Gastrocnemius medialis (tissue), 4 donors: ENCODE data around the gene EIF3J. TPM values are rescaled to one million over a fixed set of nuclear protein-coding genes. Genes with fewer than 3 reads are reported as not detected.
A peak's percentile ranks its signal among the peaks of the same experiment; 100 is the strongest.
"Not testable (repeated sequence)": the region's sequence is repeated elsewhere in the genome, so short reads cannot be mapped to it uniquely, and the experiment has no call there.

Experiments used
- ATAC-seq, 2 donors: fragments of 150-250 bp; one replicate each; pipeline ENCODE4 v1.9.1; 2016
- DNase-seq, 2 donors: peaks; one replicate each; pipeline ENCODE4 v3.0.0-alpha.2; 2019
- H3K27ac ChIP-seq, 4 donors: fragments of 200-600 bp; sonication (generic); 1 replicate in 1 of 4; 2 replicates in 3 of 4; pipeline ENCODE4 v1.5.1; 2016 to 2018; ENCODE audit warnings: mild to moderate bottlenecking in 2 of 4, moderate library complexity in 1 of 4
- H3K27me3 ChIP-seq, 3 donors: fragments of 200-600 bp; sonication (generic) in 2 of 3; 1 replicate in 1 of 3; 2 replicates in 2 of 3; pipeline versions ENCODE4 v1.5.1 to v1.6.0; 2016 to 2019; ENCODE audit warnings: mild to moderate bottlenecking in 1 of 3, moderate library complexity in 1 of 3
- H3K36me3 ChIP-seq, 2 donors: fragments of 200-600 bp; sonication (generic) in 1 of 2; one replicate each; pipeline ENCODE4 v1.5.1; 2017 to 2018
- H3K4me1 ChIP-seq, 2 donors: fragments of 200-600 bp; sonication (generic) in 1 of 2; one replicate each; pipeline ENCODE4 v1.5.1; 2016 to 2017; ENCODE audit warnings: mild to moderate bottlenecking in 2 of 2
- H3K4me3 ChIP-seq, 4 donors: fragments of 200-600 bp; sonication (generic) in 3 of 4; 1 replicate in 1 of 4; 2 replicates in 3 of 4; pipeline ENCODE4 v1.5.1; 2016 to 2019; ENCODE audit warnings: mild to moderate bottlenecking in 2 of 4
- H3K9me3 ChIP-seq, 3 donors: fragments of 200-600 bp; sonication (generic) in 2 of 3; 1 replicate in 1 of 3; 2 replicates in 2 of 3; pipeline ENCODE4 v1.5.1; 2016 to 2019
- CTCF ChIP-seq, 5 experiments: fragments of 450-650 bp in 3 of 5; fragments of 200-600 bp in 2 of 5; sonication (generic) in 2 of 5; IDR thresholded peaks in 4 of 5; conservative IDR thresholded peaks in 1 of 5; 1 replicate in 4 of 5; 2 replicates in 1 of 5; pipeline ENCODE4 v1.5.1; 2016 to 2019; ENCODE audit warnings: antibody characterized with exemption in 5 of 5, mild to moderate bottlenecking in 3 of 5, moderate library complexity in 3 of 5
- POLR2A ChIP-seq, 2 donors: fragments of 450-650 bp; IDR thresholded peaks; one replicate each; pipeline ENCODE4 v1.6.1; 2017; ENCODE audit warnings: antibody characterized with exemption in 2 of 2, mild to moderate bottlenecking in 2 of 2, moderate library complexity in 2 of 2
- in situ Hi-C, 4 donors: fragments of 200-750 bp; cut with MboI; loops; one replicate each; pipeline versions ENCODE4 v1.15.0 to v1.8.0; 2017; ENCODE audit warnings: low sequenced_read_pairs in 4 of 4
- intact Hi-C: fragments of 100-400 bp; cut with DNase I; formaldehyde crosslinking; loops from one replicate; pipeline ENCODE4 v1.15.1; 2023; ENCODE audit warnings: low total_unique reads
- total RNA-seq, 4 donors: library from RNA; depleted of rRNA; stranded (reverse); fragments of >200 nt; gene quantifications; one replicate each; pipeline versions ENCODE4 v1.1.0 to v1.2.3, GENCODE V29; 2016

Gene EIF3J
- total RNA-seq, 4 donors from 2014 or later, result 79.2 to 122 (median 103) TPM

DNA sequence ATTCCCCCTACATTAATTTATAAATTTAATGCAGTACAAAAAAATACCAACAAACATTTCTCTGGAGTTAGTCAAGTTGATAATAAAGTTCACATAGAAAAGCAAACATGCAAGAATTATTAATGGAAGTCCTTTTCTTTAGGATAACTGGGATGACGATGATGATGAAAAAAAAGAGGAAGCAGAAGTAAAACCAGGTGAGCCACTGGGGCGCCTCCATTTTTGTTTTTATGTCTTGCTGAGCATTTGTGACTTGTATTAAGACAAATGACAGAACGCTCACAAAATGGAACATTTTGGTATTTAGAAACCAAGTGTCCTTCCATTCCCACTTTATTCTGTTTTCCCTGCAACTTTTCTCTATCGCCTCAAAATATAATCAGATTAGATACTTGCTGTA lies 13.8 kb downstream of the EIF3J start:
- intact Hi-C loops (no loop called here), in situ Hi-C loops (no loop called here)
- Histone ChIP-seq H3K4me1 (peaks cover 33 to 35% of the 10 kb centered on the region in 2 donors), H3K36me3 (peaks cover 2 to 32% of the 10 kb centered on the region in 2 donors), H3K9me3 (no peaks in the 10 kb centered on the region), H3K27ac (peak overlapping the region in 1 of 4 donors; percentile 7), H3K4me3 (no peak overlapping the region), H3K27me3 (no peaks in the 10 kb centered on the region)
- no peak for TF ChIP-seq POLR2A (IDR thresholded peaks at IDR 0.05)
- TF ChIP-seq CTCF (IDR thresholded peaks at IDR 0.05 in 4 of 5, conservative IDR thresholded peaks at IDR 0.05 in 1 of 5), result no peak
- DNase-seq, result no peak
- no peak for ATAC-seq

GRCh38 chr15:44554934-44555723 lies 18.2 kb downstream of the EIF3J start:
- ATAC-seq (peak; percentile 66 to 89), DNase-seq (no peak)
- no peak overlapping the region for H3K4me3 ChIP-seq
- H3K36me3 ChIP-seq, result peaks cover 2 to 70% of the 10 kb centered on the region in 2 donors
- H3K9me3 ChIP-seq, result no peaks in the 10 kb centered on the region
- in situ Hi-C loops (no loop called here), intact Hi-C loops (no loop called here)
- peaks cover 19% of the 10 kb centered on the region in 2 donors for H3K4me1 ChIP-seq
- no peaks in the 10 kb centered on the region for H3K27me3 ChIP-seq
- TF ChIP-seq CTCF (IDR thresholded peaks at IDR 0.05 in 4 of 5, conservative IDR thresholded peaks at IDR 0.05 in 1 of 5) (no peak), POLR2A (IDR thresholded peaks at IDR 0.05) (no peak)
- peak overlapping the region; percentile 29 to 63 (median 55) for H3K27ac ChIP-seq

DNA sequence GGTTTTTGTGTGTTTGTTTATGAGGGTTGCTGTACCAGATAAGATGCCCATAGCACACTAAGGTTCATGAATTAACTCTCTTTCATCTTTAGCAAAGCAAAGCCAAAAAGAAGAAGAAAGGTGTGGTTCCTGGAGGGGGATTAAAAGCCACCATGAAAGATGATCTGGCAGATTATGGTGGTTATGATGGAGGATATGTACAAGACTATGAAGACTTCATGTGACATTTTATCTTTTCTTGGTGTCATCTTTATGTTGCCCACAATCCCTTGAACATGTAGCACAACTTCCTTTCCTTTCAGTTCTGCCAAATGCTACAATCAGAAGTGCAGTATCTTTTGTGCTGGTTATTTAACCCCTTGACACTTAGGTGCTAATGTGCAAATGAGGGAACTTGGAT lies 24.0 kb downstream of the EIF3J start:
- in situ Hi-C loops, ATAC-seq, DNase-seq: not testable (repeated sequence)

GRCh38 chr15:44565387-44566154 lies 28.6 kb downstream of the EIF3J start:
- Histone ChIP-seq H3K9me3 (no peaks in the 10 kb centered on the region), H3K27ac (no peak overlapping the region), H3K4me3 (no peak overlapping the region), H3K36me3 (peaks cover 0 to 86% of the 10 kb centered on the region in 2 donors), H3K4me1 (no peaks in the 10 kb centered on the region), H3K27me3 (no peaks in the 10 kb centered on the region)
- no peak for ATAC-seq
- intact Hi-C loops (no loop called here), in situ Hi-C loops (no loop called here)
- no peak for DNase-seq
- no peak for TF ChIP-seq CTCF (IDR thresholded peaks at IDR 0.05 in 4 of 5, conservative IDR thresholded peaks at IDR 0.05 in 1 of 5)
- no peak for TF ChIP-seq POLR2A (IDR thresholded peaks at IDR 0.05)

More for the DNA sequence above, 24.0 kb downstream of the EIF3J start:
- intact Hi-C loops, H3K4me1 ChIP-seq, H3K9me3 ChIP-seq, H3K4me3 ChIP-seq, H3K27me3 ChIP-seq: not testable (repeated sequence)
- peak overlapping the region in 1 of 4 donors; percentile 25 for H3K27ac ChIP-seq
- peaks cover 0 to 90% of the 10 kb centered on the region in 2 donors for H3K36me3 ChIP-seq

DNA sequence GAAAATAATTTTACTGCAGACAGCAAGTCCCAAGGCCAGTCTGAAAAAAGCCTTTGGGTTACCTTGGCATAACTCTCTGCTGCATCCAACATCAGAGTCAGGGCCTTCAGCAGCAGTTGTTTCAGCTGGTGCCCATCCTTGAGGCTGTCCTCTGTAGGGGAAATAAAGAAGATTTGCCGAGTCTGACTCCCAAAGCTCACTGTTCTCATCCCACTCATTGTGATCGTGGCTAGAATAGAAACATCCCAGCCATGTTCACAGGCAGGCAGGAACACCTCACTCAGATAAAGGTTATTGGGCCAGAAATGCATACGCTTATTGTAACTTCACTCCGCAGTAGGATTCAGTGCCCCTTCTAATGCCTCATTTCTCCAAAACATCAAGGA lies 29.2 kb downstream of the EIF3J start:
- H3K27me3 ChIP-seq, result no peaks in the 10 kb centered on the region
- no peak overlapping the region for H3K4me3 ChIP-seq
- H3K4me1 ChIP-seq, result no peaks in the 10 kb centered on the region
- H3K27ac ChIP-seq, result no peak overlapping the region
- in situ Hi-C loops, result no loop called here
- DNase-seq (no peak), ATAC-seq (no peak)
- no peaks in the 10 kb centered on the region for H3K9me3 ChIP-seq
- intact Hi-C loops, result no loop called here
- peaks cover 0 to 80% of the 10 kb centered on the region in 2 donors for H3K36me3 ChIP-seq
- no peak for TF ChIP-seq CTCF (IDR thresholded peaks at IDR 0.05 in 4 of 5, conservative IDR thresholded peaks at IDR 0.05 in 1 of 5)
- no peak for TF ChIP-seq POLR2A (IDR thresholded peaks at IDR 0.05)
